Embryonic facial prominence (tissue), 1 donor: Measurements from ENCODE around the gene MGAT5B.

Experiments
- DNase-seq: peaks from one replicate; pipeline ENCODE4 v3.0.0-alpha.2; 2016; ENCODE audit errors: extremely low spot score

Gene MGAT5B

GRCh38 chr17:76981545-76982295 lies 113.5 kb downstream of the MGAT5B start:
- no peak for DNase-seq

- DNase-seq = no peak
These were observed 114.3 kb downstream of the MGAT5B start for GRCh38 chr17:76982408-76983074.

GRCh38 chr17:76983075-76983775 lies 115.0 kb downstream of the MGAT5B start:
- DNase-seq = no peak

GRCh38 chr17:76986365-76986764 lies 118.2 kb downstream of the MGAT5B start:
- no peak for DNase-seq

DNA sequence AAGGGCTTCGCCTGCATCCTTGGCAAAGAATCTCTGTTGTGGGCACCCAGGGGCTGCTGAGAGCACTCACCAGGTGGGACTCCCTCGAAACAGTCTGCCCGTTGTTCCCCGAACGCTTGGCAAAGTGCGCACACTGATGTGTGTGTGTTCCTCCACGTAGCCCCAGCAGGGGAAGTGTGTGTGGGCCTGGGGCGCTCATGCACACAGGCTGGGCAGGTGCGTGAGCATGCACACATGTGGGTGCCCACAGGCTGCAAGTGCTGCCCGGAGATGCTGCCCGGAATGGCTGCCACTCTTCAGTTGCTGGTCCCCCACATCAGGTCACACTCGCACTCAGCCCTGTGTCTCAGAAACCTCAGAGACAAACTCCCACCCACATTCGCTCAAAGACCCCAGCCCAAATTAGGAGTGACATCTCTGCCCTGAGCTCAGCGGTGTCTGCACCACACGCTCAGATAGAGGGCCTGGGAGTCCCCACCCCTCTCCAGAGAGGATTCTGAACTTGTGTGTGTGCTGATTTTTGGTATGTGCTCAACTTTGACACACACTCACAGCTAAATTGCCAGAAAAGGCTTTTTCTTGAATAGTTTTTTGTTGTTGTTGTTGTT lies 119.4 kb downstream of the MGAT5B start:
- no peak for DNase-seq

- DNase-seq = no peak
These were observed 120.6 kb downstream of the MGAT5B start for GRCh38 chr17:76988796-76989195.

DNA sequence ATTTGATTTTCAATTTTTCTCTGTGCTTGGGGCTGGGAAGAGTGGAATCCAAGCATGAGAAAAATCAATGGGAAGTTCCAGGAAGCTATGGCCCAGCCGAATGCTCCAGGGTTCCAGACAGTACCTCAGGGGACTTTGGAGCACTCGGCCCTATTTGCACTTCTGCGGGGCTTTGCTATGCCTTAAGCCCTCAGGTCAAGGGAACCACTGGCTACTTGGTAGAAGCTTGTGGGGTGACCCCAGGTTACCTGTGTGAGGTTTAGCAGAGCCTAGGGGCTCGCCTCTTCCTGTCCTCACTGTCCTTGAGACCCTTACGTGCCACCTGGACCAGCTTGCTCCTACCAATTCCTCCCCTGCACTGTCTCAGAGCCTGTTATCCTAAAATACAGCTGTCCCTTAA lies 121.3 kb downstream of the MGAT5B start:
- no peak for DNase-seq

- DNase-seq = no peak
These were observed 124.7 kb downstream of the MGAT5B start for GRCh38 chr17:76992891-76993290.

- no peak for DNase-seq
These were observed 125.4 kb downstream of the MGAT5B start for GRCh38 chr17:76993651-76994050.

DNA sequence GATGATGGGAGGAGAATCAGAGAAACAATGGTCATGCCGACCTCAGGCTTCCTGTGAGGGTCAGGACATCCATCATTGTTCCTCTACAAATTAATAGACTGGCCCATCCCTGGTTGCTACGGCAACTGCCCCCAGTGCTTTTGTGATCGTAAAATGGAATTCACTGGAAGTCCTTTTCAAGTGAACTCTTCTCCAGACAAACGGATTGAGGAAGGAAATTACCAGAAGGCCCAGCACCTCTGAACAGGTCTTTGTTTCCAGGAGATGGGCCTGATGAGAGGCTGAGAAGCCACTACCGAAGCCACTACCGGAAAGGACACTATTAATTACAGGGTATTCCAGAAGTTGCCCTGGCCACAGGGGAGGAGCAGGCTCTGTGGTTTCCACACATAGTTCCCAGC lies 126.0 kb downstream of the MGAT5B start:
- no peak for DNase-seq

DNA sequence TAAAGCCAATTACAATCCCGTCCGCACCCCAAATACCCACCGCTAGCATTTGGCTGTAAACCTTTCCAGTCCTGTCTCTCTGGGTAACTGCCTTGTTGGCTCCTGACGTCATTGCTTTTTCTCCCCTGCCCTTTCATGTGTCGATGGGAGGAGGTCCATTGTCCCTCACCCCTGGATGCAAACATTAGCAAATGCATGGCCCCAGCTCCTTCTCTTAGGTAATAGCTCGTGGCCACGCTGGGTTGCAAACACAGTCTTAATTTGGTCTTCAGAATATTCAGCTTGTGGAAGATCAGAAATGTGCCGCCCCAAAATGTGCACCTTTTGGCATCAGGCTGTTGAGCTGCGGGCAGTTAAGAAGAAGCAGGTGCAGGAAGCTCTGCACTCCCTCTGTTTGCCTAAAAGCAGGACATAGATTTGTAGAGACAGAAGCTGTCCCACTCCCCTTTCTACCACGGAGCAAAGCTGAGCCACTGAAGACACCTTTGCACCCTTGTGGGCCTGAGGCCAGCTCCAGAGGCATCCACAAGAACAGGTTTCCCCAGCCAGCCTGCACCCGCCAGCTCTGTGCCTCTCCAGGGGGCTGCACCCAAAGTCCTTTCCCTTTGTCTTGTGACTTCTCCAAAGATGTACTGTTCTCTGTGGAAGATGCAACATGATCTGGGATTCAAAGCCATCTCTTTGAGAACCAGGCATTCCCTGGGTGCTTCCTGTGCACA lies 127.3 kb downstream of the MGAT5B start:
- DNase-seq = no peak

GRCh38 chr17:76996741-76997694 lies 128.8 kb downstream of the MGAT5B start:
- no peak for DNase-seq

DNA sequence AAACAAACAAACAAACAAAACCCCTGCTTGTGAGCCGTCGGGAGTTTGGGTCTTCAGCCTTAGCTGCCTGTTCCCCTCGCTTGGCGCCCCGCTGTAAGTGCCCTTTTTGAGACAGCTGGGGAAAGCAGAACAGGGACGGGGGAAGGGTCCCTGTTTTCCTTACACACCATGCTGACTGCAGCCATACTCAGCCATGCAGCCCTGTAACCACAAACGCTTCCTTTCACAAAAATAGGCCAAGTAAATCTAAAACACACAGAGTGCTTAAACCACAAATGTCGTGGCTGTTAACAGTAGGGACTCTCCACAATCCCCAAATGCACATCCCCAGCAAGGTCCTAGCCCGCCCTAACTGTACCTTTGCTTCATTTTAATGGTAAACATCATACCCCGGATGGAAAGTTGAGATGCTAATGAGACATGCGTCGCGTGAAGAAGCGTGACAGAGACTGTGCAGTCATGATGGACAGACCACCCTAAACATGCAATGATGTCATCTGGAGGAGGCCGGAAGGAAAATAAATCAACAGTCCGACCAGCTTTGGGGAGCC lies 129.9 kb downstream of the MGAT5B start:
- no peak for DNase-seq

DNA sequence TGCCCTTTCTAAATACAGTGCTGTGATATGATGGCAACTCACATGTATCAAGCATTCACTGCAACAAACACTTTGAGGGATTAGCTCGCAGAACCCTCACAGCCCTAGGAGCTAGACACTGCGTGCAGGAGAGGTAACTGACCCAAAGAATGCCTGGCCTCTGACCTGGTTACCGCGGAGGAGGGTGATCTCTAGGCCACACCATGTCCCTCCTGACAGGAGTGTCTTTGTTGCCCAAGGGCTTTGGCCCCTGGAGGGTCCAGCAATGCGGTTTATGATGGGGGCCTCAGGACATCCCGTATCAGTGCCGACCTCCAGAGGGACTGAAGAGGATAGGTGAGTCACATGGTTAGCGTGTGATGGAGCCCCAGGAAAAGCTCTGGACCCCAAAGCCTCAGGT lies 130.6 kb downstream of the MGAT5B start:
- DNase-seq = no peak
